Stimulated activated CD4-positive, alpha-beta T cell treated with anti-CD3 and anti-CD28 coated beads, Interleukin-4, amount 100 ng/mL, for 1 hour (primary cell): ENCODE measurements around the gene NXNL1.

Experiments
- DNase-seq: peaks from one replicate; pipeline ENCODE4 v3.0.0-alpha.2; 2020

Gene NXNL1

DNA sequence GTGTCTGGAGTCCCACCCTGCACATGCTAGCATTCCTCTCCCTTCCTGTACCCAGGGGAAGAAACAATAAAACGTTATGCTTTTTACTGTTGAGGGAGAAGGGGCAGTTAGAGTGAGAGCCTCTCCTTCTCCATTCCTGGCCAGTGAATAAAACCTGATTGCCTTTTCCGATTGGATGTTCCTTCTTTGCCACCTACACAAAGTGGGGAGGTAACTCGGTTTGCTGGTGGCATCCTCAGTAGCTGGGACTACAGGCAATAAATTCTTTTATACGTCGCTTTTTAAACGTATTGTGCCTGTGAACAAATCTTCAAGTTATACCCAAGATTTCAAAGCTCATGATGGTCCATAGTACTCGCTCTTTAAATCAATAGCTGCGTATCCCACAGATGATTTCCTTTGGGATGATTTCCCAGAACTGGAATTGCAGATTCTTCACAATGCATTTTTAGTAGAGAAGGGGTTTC, 41.5 kb downstream of the NXNL1 start:
- DNase-seq = no peak

DNA sequence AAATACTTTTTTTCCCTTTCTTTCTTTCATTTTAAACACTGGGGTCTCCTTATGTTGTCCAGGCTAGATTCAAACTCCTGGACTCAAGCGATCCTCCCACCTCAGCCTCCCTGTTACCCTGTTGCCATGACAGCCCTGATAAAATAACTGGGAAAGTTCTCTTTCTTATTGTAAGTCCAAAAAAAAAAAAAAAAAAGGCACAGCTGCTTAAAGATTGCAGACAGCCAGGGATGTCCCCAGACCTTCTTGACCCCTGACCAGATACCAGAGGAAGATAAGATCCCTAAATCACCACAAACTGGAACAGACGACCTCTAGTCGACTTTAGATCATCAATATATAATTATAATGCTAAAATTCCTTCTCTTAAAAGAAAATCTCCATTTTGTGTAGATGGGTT, 42.0 kb downstream of the NXNL1 start:
- DNase-seq = no peak

DNA sequence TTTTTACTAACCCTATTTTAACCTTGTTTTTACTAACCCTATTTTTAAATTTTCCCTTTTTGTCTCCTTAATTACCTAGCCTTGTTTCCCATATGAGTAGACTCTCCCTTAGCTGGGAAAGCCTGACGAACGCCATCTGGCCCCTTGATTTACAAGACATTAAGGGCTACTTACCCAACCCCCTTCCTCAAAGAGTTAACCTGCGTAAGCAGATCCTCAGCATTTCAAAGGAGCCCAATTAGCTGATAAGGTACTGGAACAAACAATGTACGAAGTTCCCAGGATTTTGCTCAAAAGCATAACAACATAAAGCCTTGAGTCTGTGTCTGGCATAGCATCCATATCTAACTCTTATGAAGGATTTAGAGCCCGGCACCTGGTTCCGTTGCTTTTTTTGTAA, 45.6 kb downstream of the NXNL1 start:
- DNase-seq = no peak

DNA sequence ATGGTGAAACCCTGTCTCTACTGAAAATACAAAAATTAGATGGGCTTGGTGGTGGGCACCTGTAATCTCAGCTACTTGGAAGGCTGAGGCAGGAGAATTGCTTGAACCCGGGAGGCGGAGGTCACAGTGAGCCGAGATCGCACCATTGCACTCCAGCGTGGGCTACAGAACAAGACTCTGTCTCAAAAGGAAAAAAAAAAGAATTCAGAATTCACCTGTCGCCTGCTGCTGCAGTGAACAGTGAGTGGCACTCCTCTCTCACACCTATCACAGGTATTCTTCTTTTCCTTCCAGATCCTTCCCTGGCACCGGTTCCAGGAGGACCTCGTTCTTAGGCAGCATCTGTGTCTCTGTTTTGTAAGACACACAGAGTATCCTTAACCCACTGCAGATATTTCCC, 46.6 kb downstream of the NXNL1 start:
- DNase-seq = no peak

DNA sequence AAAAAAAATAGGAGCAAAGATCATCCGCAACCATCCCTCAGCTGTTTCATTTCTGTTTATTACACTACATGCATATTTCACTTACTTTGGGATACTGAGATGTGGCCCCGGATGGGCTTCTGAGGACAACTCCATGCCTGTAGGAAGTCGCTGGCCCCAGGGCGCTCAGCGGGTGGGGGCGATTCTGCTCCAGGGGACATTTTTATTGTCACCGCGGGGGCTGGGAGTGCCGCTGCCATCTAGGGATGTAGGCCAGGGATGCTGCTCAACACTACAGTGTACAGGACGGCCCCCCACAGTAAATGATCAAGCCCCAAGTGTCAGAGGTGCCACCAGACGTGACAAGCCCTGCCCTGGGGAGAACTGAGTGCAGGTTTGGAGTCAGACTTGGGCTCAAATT, 48.9 kb downstream of the NXNL1 start:
- DNase-seq = no peak

DNA sequence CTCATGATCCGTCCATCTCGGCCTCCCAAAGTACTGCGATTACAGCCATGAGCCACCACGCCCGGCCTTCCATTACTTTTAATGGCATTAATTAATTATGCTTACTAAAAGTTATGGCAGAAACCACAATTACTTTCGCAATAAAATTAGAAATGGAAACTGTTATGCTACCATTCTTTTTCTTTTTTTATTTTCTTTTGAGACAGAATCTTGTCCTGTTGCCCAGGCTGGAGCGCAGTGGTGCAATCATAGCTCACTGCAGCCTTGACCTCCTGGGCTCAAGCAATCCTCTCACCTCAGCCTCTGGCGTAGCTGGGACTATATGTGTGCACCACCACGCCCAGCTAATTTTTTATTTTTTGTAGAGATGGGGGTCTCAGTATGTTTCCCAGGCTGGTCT, 50.7 kb downstream of the NXNL1 start:
- no peak for DNase-seq

DNA sequence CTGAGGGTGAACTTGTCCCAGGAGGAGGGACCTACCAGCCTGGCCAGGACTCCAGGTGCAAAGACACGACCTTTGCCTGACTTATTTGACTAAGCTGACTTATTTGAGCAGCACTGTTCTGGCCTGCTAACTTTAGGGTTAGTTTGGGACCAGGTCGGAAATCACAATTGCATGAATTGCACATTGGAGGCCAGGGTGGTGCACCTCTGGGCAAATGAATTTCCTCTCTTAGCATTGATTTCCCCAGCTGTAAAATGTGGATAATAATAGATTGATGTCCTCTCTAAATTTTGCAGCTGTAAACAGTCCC, 53.9 kb downstream of the NXNL1 start:
- DNase-seq = no peak

DNA sequence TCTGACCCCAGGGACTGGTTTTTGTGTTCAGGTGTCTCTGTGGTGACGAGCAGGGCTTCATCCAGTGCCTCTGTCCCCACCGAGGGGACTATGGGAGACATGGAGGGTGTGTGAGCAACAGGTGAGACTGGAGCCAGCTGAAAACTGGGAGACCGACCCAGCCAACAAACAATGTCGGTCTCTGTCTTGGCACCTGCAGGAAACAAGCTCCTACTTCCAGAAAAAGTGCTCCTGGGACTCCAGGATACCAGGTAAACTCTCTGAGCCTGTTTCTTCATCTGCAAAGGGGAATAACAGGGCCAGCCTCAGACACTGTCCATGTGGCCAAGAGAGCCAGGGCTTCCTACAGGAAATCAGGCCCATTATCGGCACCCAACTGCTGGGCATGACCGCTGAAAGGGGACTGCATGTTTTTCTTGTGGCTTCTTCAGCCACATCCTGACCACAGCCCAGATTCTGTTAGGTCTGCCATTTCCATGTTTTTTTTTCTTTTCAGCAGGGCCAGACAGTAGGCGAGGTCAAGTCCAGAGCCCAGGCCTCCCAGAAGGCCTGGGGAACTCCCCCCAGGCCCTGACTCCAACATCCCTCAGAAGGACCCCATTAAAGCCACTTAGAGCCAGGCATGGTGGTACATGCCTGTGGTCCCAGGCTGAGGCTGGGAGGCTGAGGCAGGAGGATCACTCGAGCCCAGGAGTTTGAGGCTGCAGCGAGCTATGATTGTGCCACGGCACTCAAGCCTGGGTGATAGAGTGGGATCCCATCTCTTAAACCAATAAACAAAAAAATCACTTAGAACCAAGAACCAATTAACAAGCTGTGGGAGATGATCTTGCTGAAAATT, 54.5 kb downstream of the NXNL1 start:
- DNase-seq = no peak
